Activated CD4-positive, alpha-beta T cell treated with anti-CD3 and anti-CD28 coated beads for 48 hours (primary cell): ENCODE data around the gene KAT6B.

Experiments
- DNase-seq: peaks from one replicate; pipeline ENCODE4 v3.0.0-alpha.2; 2020

KAT6B gene

DNA sequence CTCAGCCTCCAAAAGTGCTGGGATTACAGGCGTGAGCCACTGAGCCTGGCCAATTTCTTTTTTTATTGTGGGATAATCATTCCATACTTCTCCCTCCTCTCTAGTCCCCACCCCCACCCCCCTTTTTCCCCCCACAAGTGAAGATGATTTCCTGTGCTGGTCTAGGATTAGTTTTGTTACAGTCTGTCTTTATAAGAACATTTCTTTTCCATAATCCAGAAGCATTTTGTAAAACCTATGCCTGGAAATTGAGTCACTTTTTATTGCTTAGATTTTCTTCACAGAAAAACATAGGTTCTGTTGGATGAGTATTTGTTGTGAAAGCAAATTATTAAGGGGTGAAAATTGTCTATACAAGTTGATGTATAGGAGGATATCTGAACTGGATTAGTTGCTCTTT lies 98.9 kb downstream of the KAT6B start:
- DNase-seq = no peak

GRCh38 chr10:74925708-74926107 lies 99.3 kb downstream of the KAT6B start:
- no peak for DNase-seq

- no peak for DNase-seq
Measured at GRCh38 chr10:74926791-74927585, 100.6 kb downstream of the KAT6B start.

DNA sequence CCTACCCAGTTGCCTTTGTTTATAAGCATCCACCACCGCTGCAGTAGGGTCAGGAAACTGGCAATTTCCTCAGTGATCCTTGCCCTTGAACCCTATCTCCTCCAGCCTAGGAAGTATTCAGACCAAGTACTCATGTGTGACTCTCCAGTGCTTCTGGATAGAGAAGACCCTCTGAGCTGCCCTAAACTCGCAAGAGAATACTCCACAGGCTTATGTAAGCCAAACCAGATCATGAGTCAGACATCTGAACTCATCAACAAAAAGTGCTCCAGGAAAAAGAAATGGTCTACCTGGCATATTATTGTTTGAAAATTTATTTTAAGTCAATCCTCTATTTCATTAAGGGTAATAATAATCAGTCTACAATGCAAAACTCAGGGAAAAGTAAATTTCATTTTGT lies 101.3 kb downstream of the KAT6B start:
- DNase-seq = no peak

DNA sequence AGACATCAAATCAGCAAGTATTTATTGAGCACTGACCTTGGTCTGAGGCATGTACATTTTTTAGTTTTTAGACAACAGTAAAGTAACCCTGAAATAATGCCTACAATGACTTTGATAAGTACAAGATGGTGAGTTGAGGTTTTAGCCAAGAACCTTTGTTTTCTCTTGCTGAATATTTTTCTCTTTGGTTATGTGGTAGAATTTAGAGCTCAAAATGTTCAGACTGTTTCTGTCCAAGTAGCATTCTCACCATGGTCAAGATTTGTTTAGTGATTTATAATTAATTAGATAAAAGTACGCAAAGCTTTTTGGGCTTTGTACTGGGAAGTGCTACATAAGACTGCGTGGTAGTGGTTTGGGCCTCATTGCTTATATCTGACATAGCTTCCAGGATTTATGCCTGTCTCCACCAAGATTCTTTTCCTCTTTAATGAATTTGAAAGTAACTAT lies 102.4 kb downstream of the KAT6B start:
- no peak for DNase-seq

- DNase-seq = no peak
Measured at GRCh38 chr10:74929197-74929596, 102.8 kb downstream of the KAT6B start.

DNA sequence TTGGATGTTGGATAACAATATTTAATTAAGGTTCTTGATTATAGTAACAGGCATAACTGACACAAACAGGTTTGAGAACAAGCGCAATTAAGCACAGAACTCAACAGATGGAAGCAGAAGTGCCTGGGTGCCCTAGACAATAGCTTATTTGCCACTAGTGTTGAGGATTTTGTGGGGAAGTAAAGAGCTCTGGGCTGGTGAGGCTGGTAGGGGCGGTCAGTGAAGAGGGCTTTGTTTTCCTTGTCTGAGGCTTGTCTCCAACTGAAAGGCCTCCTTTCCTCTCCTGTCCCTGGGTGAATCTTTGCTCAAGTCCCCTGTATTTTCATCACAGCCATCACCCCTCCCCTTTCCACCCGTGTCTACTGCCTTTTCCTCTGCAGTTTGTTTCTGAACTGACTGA lies 104.6 kb downstream of the KAT6B start:
- no peak for DNase-seq

GRCh38 chr10:74932648-74933047 lies 106.2 kb downstream of the KAT6B start:
- no peak for DNase-seq

- DNase-seq = no peak
Measured at GRCh38 chr10:74934100-74934812, 107.9 kb downstream of the KAT6B start.

GRCh38 chr10:74936577-74937265 lies 110.3 kb downstream of the KAT6B start:
- no peak for DNase-seq

- DNase-seq = no peak
Measured at GRCh38 chr10:74937266-74937856, 111.0 kb downstream of the KAT6B start.

GRCh38 chr10:74944205-74944604 lies 117.8 kb downstream of the KAT6B start:
- no peak for DNase-seq

GRCh38 chr10:74947781-74948401 lies 121.5 kb downstream of the KAT6B start:
- no peak for DNase-seq

DNA sequence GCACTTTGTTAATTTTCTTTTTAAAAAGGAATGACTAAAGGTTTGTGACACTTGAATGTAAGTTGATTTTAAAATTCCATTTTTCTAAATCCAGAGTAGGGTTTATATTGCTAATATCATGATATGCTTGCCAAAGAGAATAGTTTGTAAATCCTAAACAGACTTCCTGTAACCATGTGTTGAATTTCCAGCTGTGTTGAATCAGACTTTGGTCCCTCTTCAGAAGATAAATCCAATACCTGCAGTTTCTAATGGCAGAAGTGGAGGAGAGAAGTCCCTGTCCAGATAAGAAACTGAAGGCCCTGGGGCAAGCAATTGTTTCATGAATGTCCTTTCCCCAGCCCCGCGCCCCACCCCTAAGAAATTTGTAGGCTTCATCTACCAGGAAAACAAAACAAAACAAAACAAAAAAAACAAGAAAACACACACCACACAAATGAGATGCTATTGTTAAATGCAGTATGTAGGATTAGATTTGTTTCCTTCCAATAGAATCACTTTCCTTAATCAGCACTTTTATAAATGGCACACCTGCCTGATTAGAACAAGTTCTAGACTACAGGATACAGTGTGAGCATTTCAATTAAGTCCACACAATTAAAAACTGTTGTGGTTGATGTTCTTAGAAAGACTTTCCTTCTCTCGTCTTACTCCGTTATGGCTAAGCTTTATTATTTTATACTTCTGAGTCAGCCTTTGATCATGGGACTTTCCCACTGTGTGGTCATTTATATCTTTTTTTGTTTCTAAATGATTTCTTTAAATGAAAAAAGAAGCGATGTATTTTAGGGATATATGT lies 122.8 kb downstream of the KAT6B start:
- DNase-seq = no peak

DNA sequence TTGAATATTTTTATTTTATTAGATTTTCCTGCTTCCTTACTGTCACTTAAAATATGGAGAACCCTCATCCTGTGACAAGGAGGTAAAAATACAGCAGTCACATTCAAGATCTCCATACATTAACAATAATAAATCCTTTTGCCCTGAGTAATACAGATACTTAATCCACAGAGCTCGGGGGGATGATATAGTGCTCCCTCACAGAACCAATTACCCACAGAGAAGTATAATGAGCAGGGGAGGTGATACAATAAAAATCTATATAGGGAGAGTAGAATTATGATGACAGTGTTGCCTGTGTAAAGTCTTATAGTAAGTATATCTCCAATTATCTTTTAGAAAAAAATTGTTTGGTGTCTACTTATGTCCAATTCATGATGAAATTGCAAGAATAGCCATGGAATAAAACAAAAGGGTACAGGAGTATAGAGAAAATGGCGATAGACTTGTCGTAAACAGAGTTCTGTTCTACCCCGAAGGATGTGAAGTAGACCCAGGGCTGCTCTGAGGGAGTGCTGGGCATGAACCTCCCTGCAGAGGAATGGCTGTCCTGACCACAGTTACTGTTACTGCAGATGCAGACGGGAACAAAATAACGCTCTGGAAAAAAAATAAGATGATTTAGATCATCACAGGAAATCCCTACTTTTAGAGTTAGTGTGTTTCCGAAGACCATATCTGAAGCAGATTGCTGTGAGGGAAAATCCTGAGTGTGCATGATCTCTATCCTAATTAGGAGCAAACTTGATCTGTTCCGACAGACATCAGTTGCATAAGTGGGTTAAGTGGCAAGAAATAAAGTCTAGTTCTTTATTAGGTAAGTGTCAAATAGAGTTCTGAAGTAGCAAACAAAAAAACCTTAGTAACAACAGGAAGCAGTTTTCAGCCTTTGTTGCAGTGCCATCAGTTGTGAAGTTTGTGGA lies 123.7 kb downstream of the KAT6B start:
- DNase-seq = no peak

DNA sequence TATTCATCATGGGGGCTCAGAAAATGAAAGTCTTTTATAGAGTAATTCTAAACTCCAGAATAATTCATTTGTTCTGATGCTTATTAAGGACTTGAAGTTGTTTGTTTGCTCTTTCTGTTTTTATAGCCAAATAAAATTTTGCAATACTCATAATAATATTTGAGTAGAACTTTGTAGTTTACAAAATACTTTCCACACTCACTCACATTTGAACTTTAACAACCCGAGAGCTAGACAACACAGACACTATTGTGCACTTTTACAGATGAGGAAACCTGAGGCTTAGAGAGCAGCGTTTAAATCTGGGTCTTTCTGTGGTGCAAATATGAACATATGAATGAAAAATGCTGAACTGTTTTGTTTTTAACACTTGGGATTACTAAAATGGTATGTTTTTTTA lies 126.8 kb downstream of the KAT6B start:
- no peak for DNase-seq

GRCh38 chr10:74955796-74956195 lies 129.4 kb downstream of the KAT6B start:
- DNase-seq = no peak

GRCh38 chr10:74956555-74957111 lies 130.2 kb downstream of the KAT6B start:
- no peak for DNase-seq

DNA sequence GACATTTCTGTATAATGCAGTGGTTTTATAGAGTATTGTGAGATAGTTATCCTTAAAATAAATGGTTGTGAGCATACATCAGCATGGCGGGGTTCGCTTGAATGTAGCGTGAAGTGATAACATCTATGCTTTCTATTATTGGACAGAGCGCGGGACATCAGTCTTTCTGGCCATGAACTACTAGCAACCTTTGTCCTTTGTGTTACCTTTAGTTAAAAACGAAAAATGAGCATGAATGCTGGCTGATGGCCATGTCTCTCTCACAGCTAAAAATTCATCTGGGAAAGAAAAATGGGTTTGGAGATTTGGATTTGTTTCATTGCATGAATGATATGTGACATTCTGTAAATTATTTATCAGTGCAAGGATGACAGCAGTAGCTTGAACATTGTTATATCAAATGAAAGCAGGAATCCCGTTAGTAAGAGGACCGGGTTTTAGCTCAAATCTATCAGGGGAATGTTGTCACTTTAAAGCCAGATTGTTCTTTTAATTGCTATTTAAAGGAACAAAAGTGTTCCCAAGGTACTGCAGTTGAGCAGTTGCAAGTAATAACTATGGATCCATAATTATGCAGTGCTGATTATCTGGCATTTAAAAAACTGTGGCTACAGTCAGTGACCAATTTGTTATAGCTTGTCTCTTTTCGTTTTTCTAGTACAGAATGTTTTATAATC lies 131.0 kb downstream of the KAT6B start:
- DNase-seq = no peak

- DNase-seq = no peak
Measured at GRCh38 chr10:74958316-74958715, 131.9 kb downstream of the KAT6B start.
